HG03064 (cell line): ENCODE measurements around the gene COL25A1.
"Not testable (repeated sequence)": the region's sequence is repeated elsewhere in the genome, so short reads cannot be mapped to it uniquely, and the experiment has no call there.

Experiments
- ATAC-seq: cut with Tn5 transposase; IDR thresholded peaks from one replicate; pipeline ENCODE4 v1.9.1; 2021; ENCODE audit warnings: low read depth; ENCODE audit not compliant: unreplicated experiment

The COL25A1 gene

GRCh38 chr4:109174224-109174953 is 128.1 kb downstream of the COL25A1 start:
- no peak for ATAC-seq

GRCh38 chr4:109172301-109172700 is 130.2 kb downstream of the COL25A1 start:
- no peak for ATAC-seq

GRCh38 chr4:109171070-109171469 is 131.4 kb downstream of the COL25A1 start:
- no peak for ATAC-seq

- ATAC-seq = no peak
Observed at GRCh38 chr4:109169170-109169569, 133.3 kb downstream of the COL25A1 start.

GRCh38 chr4:109166586-109166985 is 135.9 kb downstream of the COL25A1 start:
- ATAC-seq = no peak

- ATAC-seq = no peak
Observed at GRCh38 chr4:109166126-109166525, 136.3 kb downstream of the COL25A1 start.

GRCh38 chr4:109164011-109164410 is 138.4 kb downstream of the COL25A1 start:
- no peak for ATAC-seq

- no peak for ATAC-seq
Observed at GRCh38 chr4:109163493-109163892, 139.0 kb downstream of the COL25A1 start.

- ATAC-seq = no peak
Observed at GRCh38 chr4:109162759-109163158, 139.7 kb downstream of the COL25A1 start.

- ATAC-seq = no peak
Observed at GRCh38 chr4:109160494-109160893, 142.0 kb downstream of the COL25A1 start.

- no peak for ATAC-seq
Observed at GRCh38 chr4:109157696-109158095, 144.8 kb downstream of the COL25A1 start.

- no peak for ATAC-seq
Observed at GRCh38 chr4:109157205-109157604, 145.3 kb downstream of the COL25A1 start.

GRCh38 chr4:109156356-109156755 is 146.1 kb downstream of the COL25A1 start:
- no peak for ATAC-seq

GRCh38 chr4:109155682-109156283 is 146.7 kb downstream of the COL25A1 start:
- no peak for ATAC-seq

- ATAC-seq = no peak
Observed at GRCh38 chr4:109155084-109155483, 147.4 kb downstream of the COL25A1 start.

- ATAC-seq = no peak
Observed at GRCh38 chr4:109154424-109154823, 148.0 kb downstream of the COL25A1 start.

- no peak for ATAC-seq
Observed at GRCh38 chr4:109149836-109150235, 152.6 kb downstream of the COL25A1 start.

- ATAC-seq = no peak
Observed at GRCh38 chr4:109148577-109149075, 153.8 kb downstream of the COL25A1 start.

GRCh38 chr4:109147135-109147534 is 155.3 kb downstream of the COL25A1 start:
- no peak for ATAC-seq

- ATAC-seq = no peak
Observed at GRCh38 chr4:109146499-109146898, 156.0 kb downstream of the COL25A1 start.

- ATAC-seq = not testable (repeated sequence)
Observed at GRCh38 chr4:109138125-109138524, 164.3 kb downstream of the COL25A1 start.

GRCh38 chr4:109134921-109135320 is 167.5 kb downstream of the COL25A1 start:
- no peak for ATAC-seq
